Measurements from ENCODE around the gene ZDHHC1.

Gene ZDHHC1

DNA sequence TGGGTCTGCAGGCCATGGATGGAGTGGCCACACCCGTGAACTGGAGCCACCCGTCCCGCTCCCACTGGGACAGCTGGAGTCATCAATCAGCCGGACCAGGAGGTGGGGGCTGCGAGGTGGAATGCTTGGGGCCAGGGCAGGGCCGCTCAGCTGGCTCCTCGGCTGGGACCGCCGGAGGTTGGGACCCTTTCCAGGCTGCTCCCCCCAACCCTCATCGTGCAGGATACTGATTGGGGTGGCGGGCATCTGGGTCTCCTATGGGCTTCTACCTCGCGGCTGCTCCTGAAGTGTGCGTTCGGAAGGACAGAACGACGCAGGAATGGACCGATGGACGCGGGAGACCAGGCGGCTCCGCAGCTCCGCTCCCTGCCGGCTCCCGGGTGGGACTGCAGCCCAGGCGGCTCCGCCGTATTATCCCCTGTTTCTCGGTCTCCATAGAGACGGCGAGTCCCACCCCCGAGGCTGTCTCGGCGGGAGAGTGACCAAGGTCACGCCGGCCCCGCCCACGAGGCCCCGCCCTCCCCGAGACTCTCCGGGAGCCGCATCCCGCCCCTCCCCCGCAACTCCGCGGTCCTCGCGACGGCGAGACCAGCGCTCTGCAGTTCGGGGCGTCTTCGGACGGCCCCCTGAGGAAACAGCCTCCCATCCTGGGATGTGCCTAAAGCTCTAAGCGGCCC, 23.0 kb downstream of the ZDHHC1 start, which contains the start of gene TPPP3:
Gene TPPP3 (minus strand): TSS at position 388 of the 677 bp plus-strand sequence. CDS start 2,387 bp downstream, outside the sequence.
- H3K9ac ChIP-seq (ENCODE audit: low read depth, low read length, poor library complexity, severe bottlenecking) = no peak within 1 kb of the TSS
- no peaks in the 10 kb centered on the region for H3K27me3 ChIP-seq (ENCODE audit: insufficient read depth, low read length, poor library complexity, severe bottlenecking)
- H3K9me2 ChIP-seq (replicated peaks; ENCODE audit: low read depth, low read length) = no peaks in the 10 kb centered on the region
- no peak within 1 kb of the TSS for H3K4me3 ChIP-seq (ENCODE audit: low read length, poor library complexity, severe bottlenecking)
- TF ChIP-seq, protein P1, sequence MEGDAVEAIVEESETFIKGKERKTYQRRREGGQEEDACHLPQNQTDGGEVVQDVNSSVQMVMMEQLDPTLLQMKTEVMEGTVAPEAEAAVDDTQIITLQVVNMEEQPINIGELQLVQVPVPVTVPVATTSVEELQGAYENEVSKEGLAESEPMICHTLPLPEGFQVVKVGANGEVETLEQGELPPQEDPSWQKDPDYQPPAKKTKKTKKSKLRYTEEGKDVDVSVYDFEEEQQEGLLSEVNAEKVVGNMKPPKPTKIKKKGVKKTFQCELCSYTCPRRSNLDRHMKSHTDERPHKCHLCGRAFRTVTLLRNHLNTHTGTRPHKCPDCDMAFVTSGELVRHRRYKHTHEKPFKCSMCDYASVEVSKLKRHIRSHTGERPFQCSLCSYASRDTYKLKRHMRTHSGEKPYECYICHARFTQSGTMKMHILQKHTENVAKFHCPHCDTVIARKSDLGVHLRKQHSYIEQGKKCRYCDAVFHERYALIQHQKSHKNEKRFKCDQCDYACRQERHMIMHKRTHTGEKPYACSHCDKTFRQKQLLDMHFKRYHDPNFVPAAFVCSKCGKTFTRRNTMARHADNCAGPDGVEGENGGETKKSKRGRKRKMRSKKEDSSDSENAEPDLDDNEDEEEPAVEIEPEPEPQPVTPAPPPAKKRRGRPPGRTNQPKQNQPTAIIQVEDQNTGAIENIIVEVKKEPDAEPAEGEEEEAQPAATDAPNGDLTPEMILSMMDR (conservative IDR thresholded peaks at IDR 0.05; ENCODE audit: low read length) = no peak
- no peak for TF ChIP-seq EZH2phosphoT487 (IDR thresholded peaks at IDR 0.05; ENCODE audit: borderline replicate concordance)
- H3K4me1 ChIP-seq (ENCODE audit: insufficient read depth, low read length, poor library complexity, severe bottlenecking) = no peaks in the 10 kb centered on the region
- no peak within 1 kb of the TSS for H3K4me2 ChIP-seq (ENCODE audit: low read depth, low read length, poor library complexity, severe bottlenecking)
- no peaks in the 10 kb centered on the region for H3K36me3 ChIP-seq (ENCODE audit: insufficient read depth, low read length)
- no peaks in the 10 kb centered on the region for H4K20me1 ChIP-seq (ENCODE audit: insufficient read depth, low read length, poor library complexity, severe bottlenecking)
- H2AFZ ChIP-seq (ENCODE audit: low read length) = no peak within 1 kb of the TSS
- H3F3A ChIP-seq (ENCODE audit: low read depth) = no peaks in the 10 kb centered on the region
- H3K9me3 ChIP-seq (ENCODE audit: insufficient read depth, low read depth, low read length) = no peaks in the 10 kb centered on the region
- no peaks in the 10 kb centered on the region for H3K79me2 ChIP-seq (ENCODE audit: insufficient read depth, low read length)

DNA sequence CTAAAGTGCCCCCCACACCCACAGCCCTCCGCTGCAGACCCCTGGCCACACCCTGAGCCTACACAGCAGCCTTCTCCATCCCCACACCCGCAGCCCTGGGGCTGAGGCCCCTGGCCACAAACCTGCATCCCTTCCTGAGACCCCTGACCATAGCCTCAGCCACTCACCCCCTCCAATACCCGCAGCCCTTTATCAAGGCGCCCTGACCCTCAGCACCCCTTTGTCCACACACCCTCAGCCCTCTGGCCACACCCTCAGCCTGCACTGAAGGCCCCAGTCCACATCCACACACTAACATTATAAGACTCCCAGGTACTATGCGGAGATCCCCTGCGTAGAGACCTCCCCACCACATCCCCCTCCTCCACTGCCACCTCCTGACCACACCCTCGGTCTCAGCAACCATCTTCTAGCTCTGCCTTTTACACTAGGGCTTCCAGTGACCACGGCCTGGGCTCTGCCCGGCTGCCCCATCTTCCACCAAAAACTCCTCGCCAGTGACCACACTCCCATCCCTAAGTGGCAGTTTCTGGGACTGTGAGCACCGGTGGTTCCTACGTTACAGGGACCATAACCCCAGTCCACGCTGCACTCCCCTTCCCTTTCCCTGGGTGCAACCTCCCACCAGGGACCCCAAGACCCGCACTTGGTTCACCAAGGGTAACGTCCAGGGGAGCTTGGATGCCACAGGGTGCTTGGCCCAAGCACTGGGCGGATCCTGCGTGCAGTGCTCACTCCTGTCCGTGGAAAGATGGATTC, 23.8 kb downstream of the ZDHHC1 start:
- Histone ChIP-seq H3K4me3 (ENCODE audit: low read length, poor library complexity, severe bottlenecking) (no peak overlapping the region), H3K4me2 (ENCODE audit: low read depth, low read length, poor library complexity, severe bottlenecking) (no peak overlapping the region), H3K27me3 (ENCODE audit: insufficient read depth, low read length, poor library complexity, severe bottlenecking) (no peaks in the 10 kb centered on the region), H3K79me2 (ENCODE audit: insufficient read depth, low read length) (no peaks in the 10 kb centered on the region), H2AFZ (ENCODE audit: low read length) (no peak overlapping the region), H3K9me3 (ENCODE audit: insufficient read depth, low read depth, low read length) (no peaks in the 10 kb centered on the region), H3F3A (ENCODE audit: low read depth) (no peaks in the 10 kb centered on the region), H3K9me2 (replicated peaks; ENCODE audit: low read depth, low read length) (no peaks in the 10 kb centered on the region), H3K36me3 (ENCODE audit: insufficient read depth, low read length) (no peaks in the 10 kb centered on the region), H4K20me1 (ENCODE audit: insufficient read depth, low read length, poor library complexity, severe bottlenecking) (no peaks in the 10 kb centered on the region), H3K4me1 (ENCODE audit: insufficient read depth, low read length, poor library complexity, severe bottlenecking) (no peaks in the 10 kb centered on the region), H3K9ac (ENCODE audit: low read depth, low read length, poor library complexity, severe bottlenecking) (no peak overlapping the region)
- TF ChIP-seq, protein P1 (conservative IDR thresholded peaks at IDR 0.05; ENCODE audit: low read length) = no peak
- no peak for TF ChIP-seq EZH2phosphoT487 (IDR thresholded peaks at IDR 0.05; ENCODE audit: borderline replicate concordance)

DNA sequence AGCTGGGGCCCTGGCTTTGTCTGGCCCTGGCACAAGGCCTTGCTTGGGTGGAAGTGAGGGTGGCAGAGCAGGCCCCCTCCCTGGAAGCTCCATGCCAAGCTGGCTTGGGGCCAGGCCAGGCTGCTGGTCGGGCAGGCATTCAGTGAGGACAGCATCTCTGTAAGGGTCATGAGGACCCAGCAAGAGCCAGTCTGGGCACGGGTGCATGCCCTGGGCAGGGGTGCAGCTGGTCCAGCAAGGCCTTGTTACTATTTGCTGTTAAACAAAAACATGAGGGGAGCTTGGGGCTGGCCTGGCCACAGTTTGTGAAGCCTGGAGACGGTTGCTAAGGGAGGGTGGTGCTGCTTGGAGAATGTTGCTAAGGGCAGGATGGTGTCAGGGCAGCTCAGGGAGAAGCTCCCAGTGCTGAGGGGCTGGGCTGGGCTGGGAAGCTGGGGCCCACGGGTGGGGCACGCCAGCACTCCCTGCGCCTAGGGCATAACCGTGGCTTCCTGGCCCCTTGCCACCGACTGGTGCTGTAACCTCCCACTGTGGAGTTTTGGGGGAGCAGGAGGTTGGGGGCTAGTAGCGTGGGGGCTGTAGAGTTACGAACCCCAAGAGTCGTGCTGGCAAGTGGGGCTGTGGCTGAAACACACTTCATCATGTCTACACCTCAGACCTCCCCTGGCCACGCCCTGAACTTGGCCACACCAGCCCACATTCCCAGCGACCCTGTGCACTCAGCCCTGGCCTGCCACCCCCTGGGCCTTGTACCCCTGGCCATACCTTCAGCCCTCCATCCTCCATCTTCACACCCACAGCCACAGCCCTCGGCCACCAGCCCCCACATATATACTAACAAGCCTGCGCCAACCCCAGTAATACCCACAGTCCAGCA, 24.6 kb downstream of the ZDHHC1 start:
- Histone ChIP-seq H2AFZ (ENCODE audit: low read length) (no peak overlapping the region), H3F3A (ENCODE audit: low read depth) (no peaks in the 10 kb centered on the region), H3K4me3 (ENCODE audit: low read length, poor library complexity, severe bottlenecking) (no peak overlapping the region), H3K79me2 (ENCODE audit: insufficient read depth, low read length) (no peaks in the 10 kb centered on the region), H3K27me3 (ENCODE audit: insufficient read depth, low read length, poor library complexity, severe bottlenecking) (no peaks in the 10 kb centered on the region), H3K4me2 (ENCODE audit: low read depth, low read length, poor library complexity, severe bottlenecking) (no peak overlapping the region), H3K4me1 (ENCODE audit: insufficient read depth, low read length, poor library complexity, severe bottlenecking) (no peaks in the 10 kb centered on the region), H3K9ac (ENCODE audit: low read depth, low read length, poor library complexity, severe bottlenecking) (no peak overlapping the region), H3K36me3 (ENCODE audit: insufficient read depth, low read length) (no peaks in the 10 kb centered on the region), H3K9me2 (replicated peaks; ENCODE audit: low read depth, low read length) (no peaks in the 10 kb centered on the region), H4K20me1 (ENCODE audit: insufficient read depth, low read length, poor library complexity, severe bottlenecking) (no peaks in the 10 kb centered on the region), H3K9me3 (ENCODE audit: insufficient read depth, low read depth, low read length) (no peaks in the 10 kb centered on the region)
- no peak for TF ChIP-seq EZH2phosphoT487 (IDR thresholded peaks at IDR 0.05; ENCODE audit: borderline replicate concordance)
- TF ChIP-seq, protein P1 (conservative IDR thresholded peaks at IDR 0.05; ENCODE audit: low read length) = no peak

All from Loucy (cell line).